Activated naive CD8-positive, alpha-beta T cell treated with anti-CD3 and anti-CD28 coated beads, Interleukin-2, amount 50 U/mL, for 24 hours (primary cell): Measurements from ENCODE around the gene UBE2J1.
"Not testable (repeated sequence)": the region's sequence is repeated elsewhere in the genome, so short reads cannot be mapped to it uniquely, and the experiment has no call there.

Experiments
- ATAC-seq: fragments of 150-1000 bp; cut with Tn5 transposase; one replicate; pipeline ENCODE4 v1.10.0; 2021
- DNase-seq: peaks from one replicate; pipeline ENCODE4 v3.0.0; 2021
- H3K27ac Mint-ChIP-seq: one replicate; pipeline ENCODE4 v1.8.0; 2021; ENCODE audit warnings: mild to moderate bottlenecking, mixed read lengths
- H3K27me3 Mint-ChIP-seq: one replicate; pipeline ENCODE4 v1.8.0; 2021; ENCODE audit warnings: mixed read lengths
- H3K36me3 Mint-ChIP-seq: one replicate; pipeline ENCODE4 v1.8.0; 2021; ENCODE audit warnings: low read depth, mixed read lengths
- H3K4me1 Mint-ChIP-seq: one replicate; pipeline ENCODE4 v1.8.0; 2021; ENCODE audit warnings: mixed read lengths
- H3K4me3 Mint-ChIP-seq: one replicate; pipeline ENCODE4 v1.8.0; 2021; ENCODE audit warnings: mild to moderate bottlenecking, moderate library complexity, mixed read lengths
- H3K9me3 Mint-ChIP-seq: one replicate; pipeline ENCODE4 v1.8.0; 2021; ENCODE audit warnings: mixed read lengths

Gene UBE2J1

DNA sequence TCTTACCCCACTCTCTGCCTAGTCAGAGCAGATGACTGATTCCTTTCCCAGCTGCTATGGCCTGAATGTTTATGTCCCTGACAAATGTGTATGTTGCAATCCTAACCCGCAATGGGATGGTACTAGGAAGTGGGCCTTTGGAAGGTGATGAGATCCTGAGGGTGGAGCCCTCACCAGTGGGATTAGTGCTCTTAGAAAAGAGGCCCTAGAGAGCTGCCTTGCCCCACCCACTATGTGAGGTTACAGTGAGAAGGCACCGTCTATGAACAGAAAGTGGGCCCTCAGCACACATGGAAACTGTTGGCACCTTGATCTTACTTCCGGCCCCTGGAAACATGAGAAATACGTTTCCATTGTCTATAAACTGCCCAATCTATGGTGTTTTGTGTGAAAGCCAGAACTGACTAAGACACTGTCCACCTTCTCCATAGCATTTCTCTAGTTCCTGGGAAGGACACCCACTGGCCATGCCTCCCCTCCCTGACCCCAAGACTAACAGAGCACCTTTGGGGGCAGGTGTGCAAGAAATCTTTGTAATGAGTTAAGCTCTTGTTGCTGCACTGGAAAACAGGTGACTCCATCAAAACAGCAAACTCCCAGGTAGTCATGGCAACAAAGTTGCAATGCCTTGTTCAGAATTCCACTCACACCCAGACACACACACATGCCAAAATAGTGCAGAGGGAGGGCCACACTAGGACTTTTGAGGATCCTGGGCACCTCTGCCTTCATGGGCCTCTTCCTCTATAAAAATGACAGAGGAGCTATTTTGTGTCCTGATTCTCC lies 53.6 kb downstream of the UBE2J1 start:
- DNase-seq (peak; percentile 21), ATAC-seq (peak; percentile 74)
- peak overlapping the region; percentile 53 for H3K4me3 Mint-ChIP-seq
- no peaks in the 10 kb centered on the region for H3K9me3 Mint-ChIP-seq
- no peaks in the 10 kb centered on the region for H3K36me3 Mint-ChIP-seq
- H3K27ac Mint-ChIP-seq, result peak overlapping the region; percentile 84
- peaks cover 3% of the 10 kb centered on the region for H3K27me3 Mint-ChIP-seq
- peaks cover 21% of the 10 kb centered on the region for H3K4me1 Mint-ChIP-seq

DNA sequence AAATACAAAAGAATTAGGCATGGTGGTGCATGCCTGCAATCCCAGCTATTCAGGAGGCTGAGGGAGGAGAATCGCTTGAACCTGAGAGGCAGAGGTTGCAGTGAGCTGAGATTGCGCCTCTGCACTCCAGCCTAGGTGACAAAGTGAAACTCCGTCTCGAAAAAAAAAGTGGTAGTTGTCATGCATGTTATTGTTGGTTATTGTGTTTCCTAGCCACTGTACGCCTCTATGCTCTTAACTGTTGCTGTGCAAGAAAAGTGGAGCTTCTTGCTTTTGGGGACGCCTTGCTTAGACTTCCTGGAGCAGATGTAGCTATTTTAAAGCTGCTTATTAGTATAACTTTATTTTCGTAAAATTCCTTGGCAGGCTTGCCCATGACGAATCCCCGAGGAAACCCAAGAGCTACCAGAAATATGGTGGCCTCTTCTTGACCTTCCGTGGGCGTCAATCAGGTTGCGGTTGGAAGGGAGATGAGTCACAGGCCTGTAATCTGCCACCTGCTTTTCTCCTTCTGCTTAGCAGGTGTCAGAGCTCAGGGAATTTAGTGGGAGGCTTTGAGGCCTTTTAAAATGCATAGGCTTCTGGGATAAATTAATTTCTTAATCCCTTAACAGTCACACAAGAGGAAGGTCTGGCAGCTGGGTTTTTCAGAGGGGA lies 54.7 kb downstream of the UBE2J1 start:
- Mint-ChIP-seq H3K36me3 (no peaks in the 10 kb centered on the region), H3K9me3 (no peaks in the 10 kb centered on the region), H3K27ac (peak overlapping the region; percentile 84), H3K4me3 (peak overlapping the region; percentile 53), H3K27me3 (peaks cover 3% of the 10 kb centered on the region), H3K4me1 (peaks cover 21% of the 10 kb centered on the region)
- ATAC-seq (peak; percentile 80), DNase-seq (peak; percentile 62)

DNA sequence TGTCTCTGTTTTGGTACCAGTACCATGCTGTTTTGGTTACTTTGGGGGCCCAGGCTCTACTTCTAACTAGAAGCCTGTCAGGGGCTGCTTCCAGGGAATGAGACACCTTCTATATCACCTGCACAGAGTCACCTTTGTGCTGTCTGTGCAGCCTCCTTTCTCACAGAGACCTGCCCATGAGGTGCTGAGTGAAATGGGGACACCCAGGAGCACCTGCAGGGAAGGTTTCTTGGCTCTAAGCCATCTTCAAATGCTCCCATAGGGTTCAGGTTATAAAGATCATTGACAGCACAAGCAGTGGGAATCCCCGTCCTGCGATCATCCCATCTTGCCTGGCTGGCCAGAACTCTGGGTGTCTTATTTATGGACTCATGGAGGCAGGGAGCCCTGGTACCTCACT lies 56.5 kb downstream of the UBE2J1 start:
- Mint-ChIP-seq H3K27me3 (peaks cover 3% of the 10 kb centered on the region), H3K4me3 (no peak overlapping the region), H3K27ac (no peak overlapping the region), H3K9me3 (no peaks in the 10 kb centered on the region), H3K4me1 (peaks cover 21% of the 10 kb centered on the region), H3K36me3 (no peaks in the 10 kb centered on the region)
- DNase-seq, result no peak
- no peak for ATAC-seq

DNA sequence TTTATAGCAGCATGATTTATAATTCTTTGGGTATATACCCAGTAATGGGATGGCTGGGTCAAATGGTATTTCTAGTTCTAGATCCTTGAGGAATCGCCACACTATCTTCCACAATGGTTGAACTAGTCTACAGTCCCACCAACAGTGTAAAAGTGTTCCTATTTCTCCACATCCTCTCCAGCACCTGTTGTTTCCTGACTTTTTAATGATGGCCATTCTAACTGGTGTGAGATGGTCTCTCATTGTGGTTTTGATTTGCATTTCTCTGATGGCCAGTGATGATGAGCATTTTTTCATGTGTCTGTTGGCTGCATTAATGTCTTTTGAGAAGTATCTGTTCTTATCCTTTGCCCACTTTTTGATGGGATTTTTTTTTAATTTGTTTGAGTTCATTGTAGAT lies 57.4 kb downstream of the UBE2J1 start:
- not testable (repeated sequence) for ATAC-seq, H3K27me3 Mint-ChIP-seq, H3K4me3 Mint-ChIP-seq, H3K36me3 Mint-ChIP-seq, H3K27ac Mint-ChIP-seq, DNase-seq, H3K9me3 Mint-ChIP-seq
- H3K4me1 Mint-ChIP-seq, result peaks cover 21% of the 10 kb centered on the region

DNA sequence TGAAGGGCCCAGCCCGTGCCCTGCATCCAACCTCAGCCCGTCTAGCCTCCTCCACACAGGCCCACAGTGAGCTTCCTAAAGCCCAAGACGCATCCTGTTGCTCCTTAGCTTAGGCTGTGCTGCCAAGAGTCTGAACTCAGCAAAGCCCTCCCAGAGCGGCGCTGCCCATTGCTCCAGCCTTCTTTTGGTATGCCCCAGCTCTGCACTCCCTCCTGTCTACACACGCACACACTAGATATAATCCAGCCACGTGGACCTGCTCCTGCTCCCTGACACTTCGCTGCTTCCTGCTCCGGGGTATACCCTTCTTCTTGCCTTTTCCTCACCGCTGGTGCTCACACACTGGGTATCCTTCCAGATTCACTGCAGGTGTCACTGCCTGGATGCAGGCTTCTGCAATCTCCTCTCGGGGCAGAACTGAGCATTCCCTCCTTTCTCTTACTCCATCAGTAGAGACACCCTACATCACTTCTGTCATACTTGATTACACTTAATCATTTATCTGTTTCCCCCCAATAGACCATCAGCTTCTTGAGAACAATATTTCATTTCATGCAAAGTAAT lies 61.2 kb downstream of the UBE2J1 start:
- Mint-ChIP-seq H3K36me3 (no peaks in the 10 kb centered on the region), H3K4me1 (no peaks in the 10 kb centered on the region), H3K4me3 (no peak overlapping the region), H3K9me3 (no peaks in the 10 kb centered on the region), H3K27me3 (peaks cover 3% of the 10 kb centered on the region), H3K27ac (no peak overlapping the region)
- DNase-seq (no peak), ATAC-seq (no peak)

DNA sequence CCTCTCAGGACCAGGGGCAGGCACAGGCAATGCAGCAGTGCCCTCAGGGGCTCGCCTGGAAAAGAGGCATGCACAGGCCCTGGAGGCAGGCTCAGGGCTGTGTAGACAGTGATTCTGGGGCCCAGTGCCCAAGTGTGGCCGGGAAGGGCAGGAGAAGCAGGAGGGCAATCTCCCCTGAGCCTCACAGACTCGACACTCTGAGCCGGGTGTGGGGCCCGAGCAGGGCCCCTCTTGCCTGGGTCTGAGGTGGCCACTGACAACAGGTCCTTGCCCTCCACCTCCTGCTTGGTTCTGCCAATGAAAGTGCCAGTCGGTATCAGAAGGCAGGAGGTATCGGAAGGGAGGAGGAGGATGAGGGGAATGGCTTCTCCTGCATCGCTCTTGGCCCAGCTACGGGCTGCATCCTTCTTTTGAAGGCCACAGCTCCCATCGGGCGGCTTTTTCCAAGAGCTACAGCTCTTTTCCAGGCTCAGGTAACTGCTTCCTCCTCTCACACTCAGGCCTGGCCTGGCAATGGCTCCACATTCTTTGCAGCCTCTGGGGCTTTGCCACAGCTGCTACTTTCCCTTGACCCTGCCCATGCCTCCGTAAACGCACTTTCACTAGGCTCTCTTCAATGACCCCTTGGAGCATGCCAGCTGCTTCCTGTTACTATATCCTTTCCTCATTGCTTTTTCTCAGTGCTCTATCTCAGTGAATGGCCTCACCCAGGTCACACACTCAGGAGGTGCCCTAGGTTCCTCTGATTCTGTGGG lies 61.9 kb downstream of the UBE2J1 start:
- Mint-ChIP-seq H3K9me3 (no peaks in the 10 kb centered on the region), H3K4me3 (no peak overlapping the region), H3K4me1 (no peaks in the 10 kb centered on the region), H3K36me3 (no peaks in the 10 kb centered on the region), H3K27me3 (peaks cover 3% of the 10 kb centered on the region), H3K27ac (no peak overlapping the region)
- no peak for DNase-seq
- ATAC-seq, result no peak

DNA sequence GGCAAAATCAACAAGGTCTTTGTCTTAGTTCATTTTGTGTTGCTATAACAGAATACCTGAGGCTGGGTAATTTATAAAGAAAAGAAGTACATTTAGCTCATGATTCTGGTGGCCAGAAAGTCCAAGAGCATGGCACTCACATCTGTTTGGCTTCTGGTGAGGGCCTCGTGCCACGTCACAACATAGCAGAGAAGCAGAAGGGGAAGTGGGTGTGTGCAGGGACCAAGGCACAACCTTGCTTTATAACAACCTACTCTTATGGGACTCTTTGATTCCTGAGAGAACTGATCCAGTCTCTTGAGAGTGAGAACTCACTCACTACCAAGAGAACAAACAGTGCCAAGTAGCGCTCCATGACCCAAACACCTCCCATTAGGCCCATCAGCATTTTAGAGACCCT lies 62.8 kb downstream of the UBE2J1 start:
- no peak overlapping the region for H3K4me3 Mint-ChIP-seq
- DNase-seq (no peak), ATAC-seq (no peak)
- no peaks in the 10 kb centered on the region for H3K4me1 Mint-ChIP-seq
- H3K36me3 Mint-ChIP-seq, result no peaks in the 10 kb centered on the region
- no peaks in the 10 kb centered on the region for H3K9me3 Mint-ChIP-seq
- no peaks in the 10 kb centered on the region for H3K27me3 Mint-ChIP-seq
- no peak overlapping the region for H3K27ac Mint-ChIP-seq

DNA sequence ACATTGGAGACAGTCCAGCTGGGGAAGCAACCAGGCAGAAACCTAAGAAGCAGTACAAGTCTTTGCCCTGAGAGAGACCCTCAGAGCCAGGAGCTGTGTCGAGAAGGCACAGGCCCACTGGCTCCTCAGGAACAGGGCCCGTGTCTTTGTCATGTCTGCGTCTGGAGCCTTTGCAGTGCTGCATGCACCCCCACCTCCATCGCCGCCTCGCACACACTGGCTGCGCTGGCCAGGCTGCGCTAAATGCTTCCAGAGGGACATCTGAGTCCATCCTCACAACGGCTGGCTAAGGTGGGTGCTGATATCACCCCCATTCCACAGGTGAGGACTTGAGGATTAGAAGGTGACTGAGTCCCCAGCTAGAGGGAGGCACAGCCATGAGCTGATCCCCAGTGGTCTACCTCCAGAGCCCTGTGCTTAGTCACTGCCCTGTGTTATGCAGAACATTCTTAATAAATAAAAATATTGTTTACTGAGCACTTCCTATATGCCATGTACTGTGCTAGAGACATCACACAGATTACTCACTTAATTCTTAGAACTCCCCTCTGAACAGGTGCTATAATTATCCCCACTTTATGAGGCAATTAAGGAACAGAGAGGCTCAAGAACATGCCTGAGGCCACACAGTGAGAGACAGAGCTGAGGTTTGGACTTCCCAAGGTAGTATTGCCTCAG lies 65.0 kb downstream of the UBE2J1 start:
- Mint-ChIP-seq H3K9me3 (no peaks in the 10 kb centered on the region), H3K4me3 (no peak overlapping the region), H3K27me3 (no peaks in the 10 kb centered on the region), H3K27ac (no peak overlapping the region), H3K36me3 (no peaks in the 10 kb centered on the region), H3K4me1 (no peaks in the 10 kb centered on the region)
- ATAC-seq (peak; percentile 49), DNase-seq (no peak)

DNA sequence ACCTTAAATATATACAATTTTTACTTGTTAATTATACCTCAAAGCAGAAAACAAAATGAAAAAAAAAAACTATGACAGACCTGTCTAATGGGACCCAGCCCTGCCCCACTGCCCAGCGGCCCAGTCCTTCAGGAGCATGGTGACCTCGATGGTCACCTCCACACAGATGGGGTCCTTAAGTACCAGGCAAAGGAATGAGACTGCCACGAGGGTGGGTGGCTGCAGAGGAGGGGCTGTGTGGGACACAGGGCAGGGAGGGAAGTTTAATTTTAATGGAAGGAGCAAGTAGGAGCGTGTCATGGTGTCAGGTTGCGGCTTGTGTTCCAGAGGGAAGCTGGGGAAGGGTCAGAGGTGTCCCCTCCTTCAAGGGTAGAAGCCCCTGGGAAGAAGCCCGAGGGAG lies 66.0 kb downstream of the UBE2J1 start:
- H3K4me3 Mint-ChIP-seq, result no peak overlapping the region
- no peaks in the 10 kb centered on the region for H3K36me3 Mint-ChIP-seq
- ATAC-seq (no peak), DNase-seq (no peak)
- H3K4me1 Mint-ChIP-seq, result no peaks in the 10 kb centered on the region
- H3K27ac Mint-ChIP-seq, result no peak overlapping the region
- H3K27me3 Mint-ChIP-seq, result no peaks in the 10 kb centered on the region
- no peaks in the 10 kb centered on the region for H3K9me3 Mint-ChIP-seq

DNA sequence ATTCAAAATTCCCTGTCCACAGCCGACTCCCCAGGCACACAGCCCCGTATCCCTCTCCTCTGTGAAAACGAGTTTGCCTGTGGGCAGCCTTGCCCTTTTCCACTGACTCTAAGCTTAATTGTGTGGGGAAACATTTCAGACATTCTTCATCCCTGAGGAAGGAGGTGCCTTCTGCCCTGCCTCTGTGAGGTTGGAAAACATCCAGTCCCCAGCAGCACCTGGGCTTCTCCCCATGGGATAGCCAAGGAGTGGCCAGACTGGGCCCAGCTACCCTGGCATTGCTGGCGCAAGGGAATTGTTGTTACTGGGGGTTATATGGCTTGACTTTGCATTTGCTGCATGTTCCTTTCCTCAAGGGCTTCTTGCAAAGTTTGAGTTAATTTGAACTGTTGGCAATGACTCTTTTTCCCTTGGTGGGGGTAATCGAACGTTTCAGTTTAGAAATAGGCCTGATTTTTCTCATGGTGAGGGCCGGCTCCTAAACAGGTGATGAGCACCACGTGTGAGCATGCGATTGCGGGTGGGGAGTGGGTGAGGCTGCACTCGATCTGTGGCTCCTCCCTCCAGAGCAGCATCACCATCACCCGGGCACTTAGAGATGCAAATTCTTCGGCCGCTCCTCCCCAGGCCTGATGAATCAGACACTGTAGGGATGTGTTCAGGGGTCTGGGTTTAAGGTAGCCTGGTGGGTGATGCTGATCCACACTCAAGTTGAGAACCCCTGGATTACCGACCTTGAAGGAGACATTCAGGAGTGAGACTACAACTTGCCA lies 67.4 kb downstream of the UBE2J1 start:
- Mint-ChIP-seq H3K36me3 (no peaks in the 10 kb centered on the region), H3K4me3 (no peak overlapping the region), H3K4me1 (no peaks in the 10 kb centered on the region), H3K27ac (no peak overlapping the region), H3K9me3 (no peaks in the 10 kb centered on the region), H3K27me3 (no peaks in the 10 kb centered on the region)
- DNase-seq, result no peak
- no peak for ATAC-seq

DNA sequence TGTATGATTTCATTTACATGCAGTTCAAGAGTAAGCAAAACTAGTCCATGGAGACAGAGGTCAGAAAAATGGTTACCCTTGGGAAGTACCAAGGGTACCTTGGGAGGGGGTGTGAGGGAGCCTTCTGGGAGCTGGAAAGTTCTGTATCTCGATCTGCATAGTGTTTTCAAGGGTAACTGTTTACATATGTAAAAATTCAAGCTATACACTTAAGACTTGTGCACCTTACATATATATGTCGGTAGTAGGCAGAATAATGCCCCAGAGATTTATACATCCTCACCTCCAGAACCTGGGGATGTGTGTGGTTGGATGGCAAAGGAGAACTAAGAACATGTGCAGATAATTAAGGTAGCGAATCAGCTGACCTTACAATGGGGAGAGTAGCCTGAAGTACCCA lies 68.4 kb downstream of the UBE2J1 start:
- no peaks in the 10 kb centered on the region for H3K9me3 Mint-ChIP-seq
- H3K4me3 Mint-ChIP-seq, result no peak overlapping the region
- H3K36me3 Mint-ChIP-seq, result no peaks in the 10 kb centered on the region
- H3K27me3 Mint-ChIP-seq, result no peaks in the 10 kb centered on the region
- no peaks in the 10 kb centered on the region for H3K4me1 Mint-ChIP-seq
- DNase-seq, result no peak
- ATAC-seq, result no peak
- H3K27ac Mint-ChIP-seq, result no peak overlapping the region

DNA sequence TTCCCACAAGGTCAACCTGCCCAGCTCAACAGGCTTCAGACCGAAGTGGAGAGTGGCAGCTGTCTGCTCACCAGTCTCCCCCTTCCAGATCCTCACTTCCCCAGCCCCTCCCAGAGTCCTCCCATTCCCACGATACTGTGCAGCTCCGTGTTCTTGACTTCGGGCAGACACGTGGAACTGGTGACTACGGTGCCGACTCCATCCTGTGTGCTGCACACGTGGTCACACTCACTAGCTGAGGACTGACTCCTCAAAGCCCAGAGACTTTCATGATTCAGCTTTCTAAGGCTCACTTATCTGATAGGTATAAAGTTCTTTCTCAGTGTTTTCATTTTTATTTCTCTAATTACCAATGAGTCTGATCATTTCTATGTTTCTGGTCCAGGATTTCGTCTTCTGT lies 69.8 kb downstream of the UBE2J1 start:
- Mint-ChIP-seq H3K4me1 (peaks cover 2% of the 10 kb centered on the region), H3K4me3 (no peak overlapping the region)

DNA sequence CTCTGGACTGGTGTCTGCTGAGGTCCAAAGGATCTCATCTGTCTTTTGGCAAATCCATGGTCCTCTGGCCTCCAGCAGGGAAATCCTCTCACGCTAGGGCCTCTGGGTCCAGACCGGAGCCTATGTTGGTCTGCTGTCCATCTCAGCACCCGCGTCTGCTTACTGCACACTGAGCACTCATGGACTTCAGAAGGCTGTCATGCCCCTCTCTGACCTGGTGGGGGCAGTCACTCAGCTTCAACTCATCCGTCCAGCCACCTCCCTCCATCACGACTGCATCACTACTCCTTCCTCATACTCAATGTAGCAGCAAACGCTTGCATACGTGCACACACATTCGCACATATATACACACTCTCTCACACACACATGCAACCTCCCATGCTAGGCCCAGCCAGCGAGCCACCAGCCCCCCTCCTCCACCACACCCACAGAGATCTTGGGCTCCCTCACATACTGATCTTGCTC lies 70.7 kb downstream of the UBE2J1 start:
- Mint-ChIP-seq H3K27ac (no peak overlapping the region), H3K4me3 (no peak overlapping the region), H3K27me3 (no peaks in the 10 kb centered on the region), H3K36me3 (no peaks in the 10 kb centered on the region), H3K4me1 (peaks cover 2% of the 10 kb centered on the region), H3K9me3 (no peaks in the 10 kb centered on the region)
- ATAC-seq (peak; percentile 82), DNase-seq (peak; percentile 53)

More for the DNA sequence above, 69.8 kb downstream of the UBE2J1 start:
- H3K36me3 Mint-ChIP-seq, result no peaks in the 10 kb centered on the region
- no peaks in the 10 kb centered on the region for H3K27me3 Mint-ChIP-seq
- no peak overlapping the region for H3K27ac Mint-ChIP-seq
- DNase-seq, result no peak
- no peak for ATAC-seq
- H3K9me3 Mint-ChIP-seq, result no peaks in the 10 kb centered on the region
